ENCODE data around the gene TRMT61A. TPM values are rescaled to one million over a fixed set of nuclear protein-coding genes. Genes with fewer than 3 reads are reported as not detected.
"Not testable (repeated sequence)": the region's sequence is repeated elsewhere in the genome, so short reads cannot be mapped to it uniquely, and the experiment has no call there.

Gene TRMT61A
- polyA plus RNA-seq, 5 donors: 5.2 to 11.3 (median 7.3) TPM

- DNase-seq: no peak
Measured at GRCh38 chr14:103521951-103522563, 6.9 kb upstream of the TRMT61A start.

GRCh38 chr14:103522649-103523574 is 6.1 kb upstream of the TRMT61A start, which contains the start of gene CKB:
TSS of gene CKB (minus strand) at chr14:103522830. CDS start at chr14:103522493, 337 bp downstream.
- DNase-seq: no peak

GRCh38 chr14:103523575-103523954 is 5.4 kb upstream of the TRMT61A start:
- DNase-seq: no peak

- no peak for DNase-seq
Measured at GRCh38 chr14:103524002-103524935, 4.7 kb upstream of the TRMT61A start.

GRCh38 chr14:103525430-103526246 is 3.4 kb upstream of the TRMT61A start:
- DNase-seq: not testable (repeated sequence)

GRCh38 chr14:103526247-103526913 is 2.6 kb upstream of the TRMT61A start:
- no peak for DNase-seq

GRCh38 chr14:103526914-103527248 is 2.1 kb upstream of the TRMT61A start:
- no peak for DNase-seq

GRCh38 chr14:103527408-103528145 is 1.4 kb upstream of the TRMT61A start:
- no peak for DNase-seq

- DNase-seq: no peak
Measured at GRCh38 chr14:103528146-103528586, 830 bp upstream of the TRMT61A start.

GRCh38 chr14:103529383-103530365 is 678 bp downstream of the TRMT61A start:
- no peak for DNase-seq

GRCh38 chr14:103530390-103530789 is 1.4 kb downstream of the TRMT61A start:
- no peak for DNase-seq

- DNase-seq: no peak
Measured at GRCh38 chr14:103530831-103531230, 1.8 kb downstream of the TRMT61A start.

- DNase-seq: no peak
Measured at GRCh38 chr14:103531421-103532215, 2.6 kb downstream of the TRMT61A start.

GRCh38 chr14:103532216-103533136 is 3.5 kb downstream of the TRMT61A start:
- DNase-seq: no peak

- DNase-seq: no peak
Measured at GRCh38 chr14:103533137-103533998, 4.4 kb downstream of the TRMT61A start.
